OCI-LY1 (cell line): Measurements from ENCODE around the gene HTRA3.

ENCODE experiments used
- H2AFZ ChIP-seq: fragments of 200-600 bp; sonication (generic), shearing (Covaris generic); 2 replicates; pipeline ENCODE4 v1.6.0; 2014; ENCODE audit warnings: antibody characterized with exemption, mild to moderate bottlenecking, low read length
- H3F3A ChIP-seq: fragments of 200-600 bp; sonication (generic), shearing (Covaris generic); 2 replicates; pipeline ENCODE4 v1.6.0; 2014; ENCODE audit warnings: mild to moderate bottlenecking, antibody characterized with exemption, low read length, moderate library complexity; ENCODE audit not compliant: insufficient read depth
- H3K27ac ChIP-seq: fragments of 200-600 bp; sonication (generic); 2 replicates; pipeline ENCODE4 v1.5.1; 2014; ENCODE audit warnings: low read length, mixed run types, mild to moderate bottlenecking, low read depth; ENCODE audit not compliant: poor library complexity, severe bottlenecking
- H3K27me3 ChIP-seq: fragments of 200-600 bp; sonication (generic); 2 replicates; pipeline ENCODE4 v1.6.0; 2014; ENCODE audit warnings: antibody characterized with exemption, mild to moderate bottlenecking, low read length, moderate library complexity; ENCODE audit not compliant: insufficient read depth
- H3K36me3 ChIP-seq: fragments of 200-600 bp; sonication (generic); 2 replicates; pipeline ENCODE4 v1.6.1; 2014; ENCODE audit warnings: mild to moderate bottlenecking, antibody characterized with exemption, low read length, moderate library complexity, mixed read lengths; ENCODE audit not compliant: insufficient read depth
- H3K4me1 ChIP-seq: fragments of 200-600 bp; sonication (generic); 2 replicates; pipeline ENCODE4 v1.5.1; 2014; ENCODE audit warnings: mild to moderate bottlenecking, low read length, moderate library complexity; ENCODE audit not compliant: insufficient read depth, severe bottlenecking
- H3K4me2 ChIP-seq: fragments of 200-600 bp; sonication (generic), shearing (Covaris generic); 2 replicates; pipeline ENCODE4 v1.6.1; 2014; ENCODE audit warnings: low read length
- H3K4me3 ChIP-seq: fragments of 200-600 bp; sonication (generic); 2 replicates; pipeline ENCODE4 v1.5.1; 2014; ENCODE audit warnings: low read length, low read depth, mild to moderate bottlenecking, mixed read lengths; ENCODE audit not compliant: poor library complexity, severe bottlenecking
- H3K79me2 ChIP-seq: fragments of 200-600 bp; shearing (Covaris generic); 2 replicates; pipeline ENCODE4 v1.6.1; 2016; ENCODE audit warnings: mixed run types, low read length, mixed read lengths; ENCODE audit not compliant: insufficient read depth
- H3K9ac ChIP-seq: fragments of 200-600 bp; sonication (generic), shearing (Covaris generic); 2 replicates; pipeline ENCODE4 v1.6.1; 2014; ENCODE audit warnings: mild to moderate bottlenecking, low read length, mixed read lengths
- H3K9me2 ChIP-seq: fragments of 200-600 bp; sonication (generic), shearing (Covaris generic); 2 replicates; pipeline ENCODE4 v1.6.1; 2014; ENCODE audit warnings: low read depth, mild to moderate bottlenecking, low read length, mixed read lengths
- H3K9me3 ChIP-seq: fragments of 200-600 bp; shearing (Covaris generic); 2 replicates; pipeline ENCODE4 v1.6.1; 2014; ENCODE audit warnings: low read length, mixed read lengths
- H4K20me1 ChIP-seq: fragments of 200-600 bp; sonication (generic), shearing (Covaris generic); 2 replicates; pipeline ENCODE4 v1.6.0; 2016; ENCODE audit warnings: mild to moderate bottlenecking, low read length; ENCODE audit not compliant: insufficient read depth
- CTCF ChIP-seq: fragments of 200-600 bp; sonication (generic), shearing (Covaris generic); IDR thresholded peaks from 2 replicates; pipeline ENCODE4 v1.5.1; 2017; ENCODE audit warnings: mild to moderate bottlenecking, antibody characterized with exemption, low read length, moderate library complexity, mixed read lengths
- EZH2 ChIP-seq: fragments of 200-600 bp; sonication (generic), shearing (Covaris generic); IDR thresholded peaks from 2 replicates; pipeline ENCODE4 v1.8.0; 2017; ENCODE audit warnings: borderline replicate concordance, mixed run types, mild to moderate bottlenecking, antibody characterized with exemption, low read length, moderate library complexity, mixed read lengths

HTRA3 gene

DNA sequence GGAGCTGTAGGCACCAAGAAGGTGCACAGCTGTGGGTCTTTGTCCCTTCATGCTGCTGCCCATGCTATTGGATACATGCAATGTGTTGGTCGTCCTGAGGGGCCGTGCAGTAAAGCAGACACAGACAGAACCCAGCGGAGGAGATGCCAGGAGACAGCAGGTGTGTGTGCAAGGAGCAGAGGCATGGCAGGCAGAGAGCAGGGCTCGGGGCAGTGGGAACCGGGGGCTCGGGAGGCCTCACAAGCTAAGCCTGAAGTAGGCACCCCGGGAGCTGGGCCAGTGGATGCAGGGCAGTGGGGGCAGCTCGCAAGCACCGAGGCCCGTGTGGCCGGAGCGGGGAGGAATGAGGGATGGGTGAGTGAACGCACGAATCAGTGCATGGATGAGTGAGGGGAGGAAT, 13.2 kb downstream of the HTRA3 start:
- Histone ChIP-seq H4K20me1 (no peaks in the 10 kb centered on the region), H3K4me3 (no peak overlapping the region), H3K9ac (no peak overlapping the region), H3K27me3 (peaks cover 4% of the 10 kb centered on the region; the same call in 1 of the 2 replicates), H3K27ac (no peak overlapping the region), H3K9me2 (no peaks in the 10 kb centered on the region), H2AFZ (no peak overlapping the region), H3K36me3 (no peaks in the 10 kb centered on the region), H3K79me2 (no peaks in the 10 kb centered on the region), H3K4me1 (peaks cover 23% of the 10 kb centered on the region), H3K4me2 (no peak overlapping the region), H3K9me3 (no peaks in the 10 kb centered on the region), H3F3A (no peaks in the 10 kb centered on the region)
- TF ChIP-seq EZH2 (no peak), CTCF (no peak)

- no peaks in the 10 kb centered on the region for H3K36me3 ChIP-seq
- peaks cover 23% of the 10 kb centered on the region for H3K4me1 ChIP-seq
- no peaks in the 10 kb centered on the region for H4K20me1 ChIP-seq
- no peaks in the 10 kb centered on the region for H3K9me2 ChIP-seq
- no peaks in the 10 kb centered on the region for H3K79me2 ChIP-seq
- H3F3A ChIP-seq = no peaks in the 10 kb centered on the region
- H3K4me3 ChIP-seq = no peak overlapping the region
- H2AFZ ChIP-seq = no peak overlapping the region
- no peaks in the 10 kb centered on the region for H3K9me3 ChIP-seq
- peaks cover 4% of the 10 kb centered on the region; the same call in 1 of the 2 replicates for H3K27me3 ChIP-seq
- H3K27ac ChIP-seq = no peak overlapping the region
- TF ChIP-seq CTCF (no peak), EZH2 (no peak)
- no peak overlapping the region for H3K9ac ChIP-seq
- H3K4me2 ChIP-seq = no peak overlapping the region
These were observed 13.6 kb downstream of the HTRA3 start for GRCh38 chr4:8283161-8283560.

DNA sequence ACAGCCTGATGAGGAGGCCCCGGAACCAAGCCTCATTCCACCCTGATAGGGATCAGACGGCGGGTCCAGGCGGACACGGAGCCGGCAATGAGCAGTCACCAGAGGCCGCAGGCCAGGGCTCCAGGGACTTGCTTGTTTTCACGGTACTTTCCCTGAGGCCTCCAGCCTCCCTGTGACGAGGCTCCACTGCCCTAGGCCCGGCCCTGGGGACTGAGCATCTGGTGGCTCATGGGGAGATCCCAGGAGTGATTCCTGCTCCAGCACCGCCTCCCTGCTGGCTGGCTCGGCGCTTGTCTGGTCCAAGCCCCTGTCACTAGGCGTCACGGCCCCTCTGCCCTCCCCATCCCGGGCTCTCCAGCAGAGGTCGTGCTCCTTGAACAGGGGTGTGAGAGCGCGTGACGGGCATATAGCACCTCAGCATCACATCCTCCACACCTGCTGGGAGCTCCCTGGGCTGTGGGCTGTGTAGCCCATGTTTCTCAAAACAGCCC, 14.1 kb downstream of the HTRA3 start:
- TF ChIP-seq CTCF (peak; percentile 45), EZH2 (no peak)
- H2AFZ ChIP-seq = no peak overlapping the region
- H3K9me2 ChIP-seq = no peaks in the 10 kb centered on the region
- H3K4me1 ChIP-seq = peaks cover 23% of the 10 kb centered on the region
- no peaks in the 10 kb centered on the region for H3K9me3 ChIP-seq
- no peaks in the 10 kb centered on the region for H4K20me1 ChIP-seq
- no peaks in the 10 kb centered on the region for H3K79me2 ChIP-seq
- no peaks in the 10 kb centered on the region for H3F3A ChIP-seq
- no peak overlapping the region for H3K27ac ChIP-seq
- H3K4me2 ChIP-seq = no peak overlapping the region
- H3K9ac ChIP-seq = no peak overlapping the region
- H3K4me3 ChIP-seq = no peak overlapping the region
- peaks cover 4% of the 10 kb centered on the region; the same call in 1 of the 2 replicates for H3K27me3 ChIP-seq
- H3K36me3 ChIP-seq = no peaks in the 10 kb centered on the region
